DMS53 (cell line): Measurements from ENCODE around the gene THSD4.
"Not testable (repeated sequence)": the region's sequence is repeated elsewhere in the genome, so short reads cannot be mapped to it uniquely, and the experiment has no call there.

Experiments
- DNase-seq: peaks from one replicate; lab custom pipeline; 2025; lab: John Stamatoyannopoulos, UW

The THSD4 gene

GRCh38 chr15:71386448-71387236 lies 271.4 kb downstream of the THSD4 start:
- DNase-seq = peak; percentile 18

GRCh38 chr15:71387810-71388209 lies 272.5 kb downstream of the THSD4 start:
- DNase-seq = no peak

GRCh38 chr15:71390096-71390495 lies 274.8 kb downstream of the THSD4 start:
- peak; percentile 2 for DNase-seq

GRCh38 chr15:71391421-71392088 lies 276.3 kb downstream of the THSD4 start:
- DNase-seq = no peak

GRCh38 chr15:71392861-71393283 lies 277.6 kb downstream of the THSD4 start:
- no peak for DNase-seq

GRCh38 chr15:71393383-71393782 lies 278.1 kb downstream of the THSD4 start:
- no peak for DNase-seq

- no peak for DNase-seq
Observed at GRCh38 chr15:71396536-71397125, 281.4 kb downstream of the THSD4 start.

GRCh38 chr15:71397377-71397776 lies 282.1 kb downstream of the THSD4 start:
- DNase-seq = peak; percentile 31

GRCh38 chr15:71400294-71400693 lies 285.0 kb downstream of the THSD4 start:
- no peak for DNase-seq

GRCh38 chr15:71401728-71402127 lies 286.5 kb downstream of the THSD4 start:
- DNase-seq = not testable (repeated sequence)

- no peak for DNase-seq
Observed at GRCh38 chr15:71409541-71409940, 294.3 kb downstream of the THSD4 start.

GRCh38 chr15:71410347-71410746 lies 295.1 kb downstream of the THSD4 start:
- no peak for DNase-seq

- DNase-seq = no peak
Observed at GRCh38 chr15:71411538-71412482, 296.5 kb downstream of the THSD4 start.

GRCh38 chr15:71413419-71413818 lies 298.1 kb downstream of the THSD4 start:
- no peak for DNase-seq

- no peak for DNase-seq
Observed at GRCh38 chr15:71414853-71415252, 299.6 kb downstream of the THSD4 start.

- no peak for DNase-seq
Observed at GRCh38 chr15:71422530-71423259, 307.4 kb downstream of the THSD4 start.

GRCh38 chr15:71424765-71425164 lies 309.5 kb downstream of the THSD4 start:
- no peak for DNase-seq

- no peak for DNase-seq
Observed at GRCh38 chr15:71425388-71425787, 310.1 kb downstream of the THSD4 start.

- no peak for DNase-seq
Observed at GRCh38 chr15:71426792-71427191, 311.5 kb downstream of the THSD4 start.

- no peak for DNase-seq
Observed at GRCh38 chr15:71430782-71431181, 315.5 kb downstream of the THSD4 start.
